Activated T-cell treated with anti-CD3 and anti-CD28 coated beads for 24 hours (primary cell): ENCODE measurements around the gene CTSZ.
"Not testable (repeated sequence)": the region's sequence is repeated elsewhere in the genome, so short reads cannot be mapped to it uniquely, and the experiment has no call there.

ENCODE experiments used
- DNase-seq: peaks from one replicate; pipeline ENCODE4 v3.0.0-alpha.2; 2020; ENCODE audit warnings: low read depth

Gene CTSZ

GRCh38 chr20:58996226-58996611 lies 10.8 kb downstream of the CTSZ start:
- no peak for DNase-seq

- DNase-seq, result no peak
Measured at GRCh38 chr20:58995461-58996225, 11.4 kb downstream of the CTSZ start.

GRCh38 chr20:58994390-58995159 lies 12.5 kb downstream of the CTSZ start:
- no peak for DNase-seq

GRCh38 chr20:58993332-58994248 lies 13.5 kb downstream of the CTSZ start:
- no peak for DNase-seq

GRCh38 chr20:58992911-58993310 lies 14.1 kb downstream of the CTSZ start:
- DNase-seq, result no peak

- DNase-seq, result no peak
Measured at GRCh38 chr20:58991715-58992114, 15.3 kb downstream of the CTSZ start.

GRCh38 chr20:58990651-58991445 lies 16.2 kb downstream of the CTSZ start:
- DNase-seq, result no peak

- DNase-seq, result no peak
Measured at GRCh38 chr20:58989196-58989595, 17.9 kb downstream of the CTSZ start.

- DNase-seq, result no peak
Measured at GRCh38 chr20:58988565-58988882, 18.5 kb downstream of the CTSZ start.

- DNase-seq, result no peak
Measured at GRCh38 chr20:58987790-58988564, 19.1 kb downstream of the CTSZ start.

GRCh38 chr20:58986968-58987517 lies 20.0 kb downstream of the CTSZ start:
- DNase-seq, result no peak

- DNase-seq, result no peak
Measured at GRCh38 chr20:58986286-58986967, 20.6 kb downstream of the CTSZ start.

GRCh38 chr20:58985656-58986055 lies 21.4 kb downstream of the CTSZ start:
- DNase-seq, result no peak

GRCh38 chr20:58984691-58985090 lies 22.4 kb downstream of the CTSZ start:
- no peak for DNase-seq

- DNase-seq, result not testable (repeated sequence)
Measured at GRCh38 chr20:58983115-58983468, 24.0 kb downstream of the CTSZ start.

- DNase-seq, result no peak
Measured at GRCh38 chr20:58982406-58983114, 24.5 kb downstream of the CTSZ start.

GRCh38 chr20:58981628-58982364 lies 25.3 kb downstream of the CTSZ start:
- no peak for DNase-seq

- DNase-seq, result peak; percentile 88
Measured at GRCh38 chr20:58980711-58981627, 26.1 kb downstream of the CTSZ start, which contains the start of gene NELFCD. TSS of gene NELFCD (plus strand) at chr20:58981256. CDS start at chr20:58981310, 54 bp downstream.
